CD4-positive, alpha-beta T cell treated with Interleukin-17A for 1 hour (primary cell): ENCODE data around the gene RASAL1.

Experiments
- DNase-seq: peaks from one replicate; pipeline ENCODE4 v3.0.0-alpha.2; 2020

Gene RASAL1, protein sequence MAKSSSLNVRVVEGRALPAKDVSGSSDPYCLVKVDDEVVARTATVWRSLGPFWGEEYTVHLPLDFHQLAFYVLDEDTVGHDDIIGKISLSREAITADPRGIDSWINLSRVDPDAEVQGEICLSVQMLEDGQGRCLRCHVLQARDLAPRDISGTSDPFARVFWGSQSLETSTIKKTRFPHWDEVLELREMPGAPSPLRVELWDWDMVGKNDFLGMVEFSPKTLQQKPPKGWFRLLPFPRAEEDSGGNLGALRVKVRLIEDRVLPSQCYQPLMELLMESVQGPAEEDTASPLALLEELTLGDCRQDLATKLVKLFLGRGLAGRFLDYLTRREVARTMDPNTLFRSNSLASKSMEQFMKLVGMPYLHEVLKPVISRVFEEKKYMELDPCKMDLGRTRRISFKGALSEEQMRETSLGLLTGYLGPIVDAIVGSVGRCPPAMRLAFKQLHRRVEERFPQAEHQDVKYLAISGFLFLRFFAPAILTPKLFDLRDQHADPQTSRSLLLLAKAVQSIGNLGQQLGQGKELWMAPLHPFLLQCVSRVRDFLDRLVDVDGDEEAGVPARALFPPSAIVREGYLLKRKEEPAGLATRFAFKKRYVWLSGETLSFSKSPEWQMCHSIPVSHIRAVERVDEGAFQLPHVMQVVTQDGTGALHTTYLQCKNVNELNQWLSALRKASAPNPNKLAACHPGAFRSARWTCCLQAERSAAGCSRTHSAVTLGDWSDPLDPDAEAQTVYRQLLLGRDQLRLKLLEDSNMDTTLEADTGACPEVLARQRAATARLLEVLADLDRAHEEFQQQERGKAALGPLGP

DNA sequence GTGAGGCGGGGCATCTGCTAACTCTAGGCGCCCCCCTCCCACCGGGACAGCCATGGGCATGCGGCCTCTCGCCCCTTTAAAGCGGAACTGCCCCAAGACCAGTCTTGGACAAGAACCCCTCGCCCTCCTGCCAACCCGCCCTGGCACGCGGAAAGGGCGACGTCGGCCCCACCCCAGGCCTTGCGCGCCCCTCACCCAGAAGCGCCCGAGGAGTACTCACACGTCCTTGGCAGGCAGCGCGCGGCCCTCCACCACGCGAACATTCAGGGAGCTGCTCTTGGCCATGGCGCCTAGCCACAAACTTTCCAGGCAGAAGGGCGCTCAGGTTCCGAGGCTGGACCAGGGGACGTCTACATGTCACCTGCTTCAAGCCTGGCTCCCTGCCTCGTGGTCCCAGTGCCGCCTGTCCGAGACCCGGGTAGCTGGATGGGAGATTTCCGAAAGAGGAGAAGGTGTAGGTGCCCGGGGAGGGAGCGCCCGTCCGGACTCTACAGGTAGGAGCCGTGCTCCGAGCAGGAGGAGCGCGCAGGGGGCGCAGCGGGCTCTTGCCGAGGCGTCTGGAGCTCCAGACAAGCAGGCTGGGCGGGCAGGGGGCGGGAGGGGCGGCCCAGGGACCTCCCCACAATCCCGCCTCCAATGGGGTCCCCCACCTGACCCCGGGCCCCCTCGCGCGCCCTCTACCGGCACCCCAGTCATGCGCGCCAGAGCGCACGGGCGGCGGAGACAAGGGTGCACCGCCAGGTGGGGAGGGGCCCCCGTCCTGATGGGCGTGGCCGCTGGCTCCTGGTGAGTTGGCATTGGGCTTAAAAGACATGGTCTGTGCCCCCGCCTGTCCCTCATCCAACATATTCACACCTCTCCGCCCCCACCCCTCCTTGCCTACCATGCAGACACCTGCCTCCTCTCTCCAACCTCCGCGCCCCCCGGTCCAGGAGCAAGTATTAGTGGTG is at the start of gene RASAL1:
Gene RASAL1 (minus strand): TSS at position 584 of the 950 bp plus-strand sequence. CDS start 299 bp downstream, at position 285.
- DNase-seq = peak; percentile 79

DNA sequence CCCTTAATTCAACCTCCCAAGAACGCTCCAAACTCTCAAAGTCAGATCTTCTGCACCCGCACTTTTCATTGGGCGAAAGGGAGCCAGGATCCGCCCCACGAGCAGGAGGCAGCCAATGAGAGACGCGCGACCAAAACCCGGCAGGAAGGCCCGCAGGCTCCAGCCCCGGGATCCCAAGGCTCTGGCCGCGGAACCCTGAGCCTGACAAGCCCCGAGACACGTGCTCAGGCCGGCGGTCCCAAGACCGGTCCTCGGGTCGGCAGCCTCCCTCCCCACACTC is 49.3 kb upstream of the RASAL1 start:
- DNase-seq = peak; percentile 92

DNA sequence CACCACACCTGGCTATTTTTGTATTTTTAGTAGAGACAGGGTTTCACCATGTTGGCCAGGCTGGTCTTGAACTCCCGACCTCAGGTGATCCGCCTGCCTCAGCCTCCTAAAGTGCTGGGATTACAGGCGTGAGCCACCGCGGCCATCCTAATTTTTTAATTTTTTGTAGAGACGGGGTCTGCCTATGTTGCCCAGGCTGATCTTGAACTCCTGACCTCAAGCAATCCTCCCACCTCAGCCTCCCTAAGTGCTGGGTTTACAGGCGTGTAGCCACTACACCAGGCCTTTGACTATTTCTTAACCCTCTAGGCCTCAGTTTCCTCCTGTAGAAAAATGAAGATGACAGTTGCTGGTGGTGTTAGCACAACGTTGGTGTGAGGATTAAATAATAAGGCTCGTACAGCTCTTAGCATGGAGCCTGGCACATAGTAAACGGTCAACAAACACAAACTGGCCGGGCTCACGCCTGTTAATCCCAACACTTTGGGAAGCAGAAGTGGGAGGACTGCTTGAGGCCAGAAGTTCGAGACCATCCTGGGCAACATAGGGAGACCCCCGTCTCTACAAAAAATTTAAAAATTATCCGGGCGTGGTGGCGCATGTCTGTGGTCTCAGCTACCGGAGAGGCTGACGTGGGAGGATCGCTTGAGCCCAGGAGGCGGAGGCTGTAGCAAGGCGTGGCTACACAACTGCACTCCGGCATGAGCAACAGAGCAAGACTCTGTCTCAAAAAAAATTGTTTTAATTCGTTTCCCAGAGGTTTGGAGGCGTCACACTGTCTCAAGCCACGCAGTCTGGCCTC is 48.7 kb upstream of the RASAL1 start:
- DNase-seq = no peak

DNA sequence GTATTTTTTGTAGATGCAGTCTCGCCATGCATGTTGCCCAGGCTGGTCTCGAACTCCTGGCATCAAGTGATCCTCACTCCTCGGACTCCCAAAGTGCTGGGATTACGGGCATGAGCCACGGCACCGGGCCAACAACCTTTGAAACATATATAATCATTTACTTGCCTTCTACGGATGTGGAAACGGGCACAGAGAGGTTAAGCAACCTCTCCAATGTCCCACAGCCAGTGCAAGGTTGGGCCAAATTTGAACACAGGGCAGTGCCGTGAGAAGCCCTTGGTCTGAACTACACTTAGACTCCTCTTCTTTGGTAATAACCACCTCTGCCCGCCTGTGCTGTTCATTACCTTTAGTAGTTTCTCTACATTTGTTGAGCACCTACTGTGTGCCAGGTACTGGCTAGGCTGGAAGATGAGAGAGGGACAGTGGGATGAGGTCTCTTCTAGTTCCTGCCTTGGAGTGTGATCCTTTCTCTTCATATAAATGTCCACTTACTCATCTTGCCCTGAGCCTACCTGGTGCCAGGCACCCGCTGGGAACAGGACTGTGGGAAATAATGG is 47.5 kb upstream of the RASAL1 start:
- DNase-seq = no peak

DNA sequence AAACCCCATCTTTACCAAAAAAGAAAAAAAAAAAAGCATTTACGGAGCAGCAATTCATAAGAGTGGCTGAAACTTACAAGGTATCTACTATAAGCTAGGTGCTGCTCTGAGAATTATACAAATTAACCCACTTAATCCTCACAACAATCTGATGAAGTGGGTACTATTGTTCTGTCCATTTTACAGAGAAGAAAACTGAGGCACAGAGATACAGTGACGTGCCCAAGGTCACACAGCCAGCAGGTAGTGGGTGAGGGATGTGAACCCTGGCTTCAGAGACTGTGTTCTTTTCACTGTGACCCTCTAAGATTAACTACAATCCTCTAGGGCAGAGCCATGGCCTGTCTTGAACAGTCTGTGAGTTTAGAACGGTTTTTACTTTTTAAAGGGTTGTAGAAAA is 46.4 kb upstream of the RASAL1 start:
- DNase-seq = no peak

DNA sequence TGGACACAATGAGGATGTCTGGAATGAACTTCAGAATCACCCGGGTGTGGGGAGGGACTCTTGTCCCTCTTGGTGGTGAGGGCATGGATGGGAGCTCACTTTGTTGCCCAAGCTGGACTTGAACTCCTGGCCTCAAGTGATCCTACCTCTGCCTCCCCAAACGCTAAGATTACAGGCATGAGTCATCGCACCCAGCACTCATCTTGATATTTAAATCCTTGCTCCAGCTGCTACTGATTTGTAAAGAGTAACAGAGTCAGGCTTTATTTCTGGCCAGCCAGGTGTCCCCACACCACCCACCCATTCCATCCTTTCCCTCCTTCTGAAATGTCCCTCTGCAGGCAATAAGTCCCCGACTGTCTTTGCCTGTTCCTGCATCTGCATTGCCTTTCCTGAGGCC is 44.8 kb upstream of the RASAL1 start:
- DNase-seq = no peak

DNA sequence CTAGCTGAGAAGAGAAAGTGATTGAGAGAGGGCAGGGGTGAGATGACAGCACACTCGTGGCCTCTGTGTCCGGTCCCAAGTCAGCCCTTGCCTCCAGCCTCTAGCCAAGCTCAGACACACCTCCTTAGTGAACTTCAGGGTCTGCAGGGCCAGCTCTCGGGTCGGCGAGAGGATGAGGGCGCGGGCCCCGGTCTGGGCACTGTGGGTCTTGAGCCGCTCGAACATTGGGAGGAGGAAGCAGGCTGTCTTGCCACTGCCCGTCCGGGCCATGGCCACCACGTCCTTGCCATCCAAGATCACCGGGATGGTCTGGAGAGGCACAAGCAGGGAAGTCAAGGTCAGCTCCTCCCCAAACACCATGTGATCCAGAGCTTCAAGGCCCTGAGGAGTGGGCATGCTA is 43.5 kb upstream of the RASAL1 start:
- no peak for DNase-seq

DNA sequence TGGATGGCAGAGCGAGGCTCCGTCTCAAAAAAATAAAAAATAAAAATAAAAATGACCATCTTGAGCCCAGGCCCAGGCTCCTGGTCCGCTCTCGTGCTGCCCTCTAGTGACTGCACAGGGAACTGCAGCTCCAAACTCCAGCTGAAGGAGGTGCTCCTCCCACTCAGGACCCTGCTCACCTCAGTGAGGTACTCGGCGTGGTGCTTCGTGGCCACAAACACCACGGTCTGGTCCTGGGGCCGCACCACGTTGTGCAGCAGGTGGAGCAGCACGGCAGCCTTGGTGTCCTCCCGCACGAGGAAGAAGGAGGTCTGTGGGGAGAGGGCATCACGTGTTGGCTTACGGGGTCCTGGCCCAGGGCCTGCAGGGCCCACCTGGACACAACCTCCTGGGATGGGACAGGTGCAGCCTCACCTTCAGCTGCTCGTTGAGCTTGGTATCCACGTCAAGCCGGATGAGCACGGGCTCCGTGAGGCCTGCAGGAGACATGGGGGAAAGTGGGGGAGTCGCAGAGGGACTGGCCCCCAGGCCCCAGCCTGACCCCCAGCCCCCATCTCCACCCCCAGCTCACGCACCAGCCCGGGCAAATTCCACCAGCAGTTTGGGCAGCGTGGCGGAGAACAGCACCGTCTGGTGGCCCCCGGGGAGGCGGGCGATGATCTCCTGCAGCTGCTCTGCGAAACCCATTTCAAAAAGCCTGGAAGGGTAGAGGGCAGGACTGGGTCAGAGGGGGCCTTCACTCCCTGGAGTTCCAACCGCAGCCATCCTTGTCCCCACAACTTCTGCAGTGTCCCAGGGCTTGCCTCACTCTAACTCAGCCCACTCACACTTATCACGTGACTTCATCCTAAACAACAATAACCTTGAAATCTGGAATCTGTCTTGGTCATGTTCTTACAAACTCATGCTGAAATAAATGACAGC is 39.2 kb upstream of the RASAL1 start:
- DNase-seq = peak; percentile 79

DNA sequence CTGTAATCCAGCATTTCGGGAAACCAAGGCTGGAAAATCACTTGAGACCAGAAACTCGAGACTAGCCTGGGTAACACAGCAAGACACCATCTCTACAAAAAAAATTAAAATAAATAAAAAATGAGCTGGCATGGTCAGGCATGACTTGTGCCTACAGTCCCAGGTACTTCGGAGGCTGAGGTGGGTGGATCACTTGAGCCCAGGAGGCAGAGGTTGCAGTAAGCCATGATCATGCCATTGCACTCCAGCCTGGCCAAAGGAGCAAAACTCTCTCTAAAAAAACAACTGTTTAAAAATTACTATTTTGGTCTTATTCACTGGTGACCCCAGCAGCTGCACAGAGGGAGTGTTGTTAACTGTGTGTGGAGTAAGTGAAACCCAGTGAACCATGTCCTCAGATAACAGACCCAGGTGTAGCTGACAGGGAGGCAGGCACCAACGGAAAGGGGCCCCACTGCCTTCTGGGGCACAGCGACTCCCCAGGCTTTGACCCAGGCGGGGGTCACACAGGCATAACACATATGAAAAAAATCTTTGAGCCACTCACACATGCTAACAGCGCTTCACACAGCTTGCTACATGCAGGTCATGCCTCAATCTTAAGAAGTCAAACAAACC is 37.6 kb upstream of the RASAL1 start:
- DNase-seq = no peak

DNA sequence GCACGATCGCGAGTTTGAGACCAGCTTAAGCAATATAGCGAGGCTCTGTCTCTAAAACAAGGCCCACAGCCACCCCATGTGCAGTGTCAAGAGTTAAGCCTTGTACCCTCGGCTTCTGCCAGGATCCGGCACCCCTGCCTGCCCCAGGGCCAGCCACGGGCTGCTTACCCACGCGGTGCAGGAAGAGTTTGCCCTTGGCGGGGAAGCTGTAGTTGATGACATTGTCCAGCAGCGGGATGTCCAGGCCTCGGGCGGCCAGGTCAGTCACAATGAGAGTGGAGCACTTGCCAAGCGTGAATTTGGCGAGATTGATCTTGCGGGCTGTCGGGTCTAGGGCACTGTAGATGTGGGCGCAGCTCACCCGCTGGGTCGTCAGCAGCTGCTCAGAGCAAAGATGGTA is 36.6 kb upstream of the RASAL1 start:
- no peak for DNase-seq

DNA sequence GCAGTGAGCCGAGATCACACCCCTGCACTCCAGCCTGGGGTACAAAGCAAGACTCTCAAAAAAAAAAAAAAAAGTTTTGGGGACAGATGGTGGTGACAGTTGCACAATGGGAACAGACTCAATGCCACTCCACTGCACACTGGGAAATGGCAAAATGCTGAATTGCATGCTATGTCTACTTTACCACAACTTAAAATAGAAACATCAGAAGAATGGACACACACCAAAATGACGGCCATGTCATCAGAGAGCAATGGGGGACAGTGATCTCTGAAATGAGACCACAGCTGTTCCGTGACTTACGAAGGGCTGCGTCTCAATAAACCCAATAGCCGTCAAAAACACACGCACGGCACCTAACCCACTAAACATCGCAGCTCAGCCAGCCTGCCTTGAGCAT is 36.0 kb upstream of the RASAL1 start:
- no peak for DNase-seq

DNA sequence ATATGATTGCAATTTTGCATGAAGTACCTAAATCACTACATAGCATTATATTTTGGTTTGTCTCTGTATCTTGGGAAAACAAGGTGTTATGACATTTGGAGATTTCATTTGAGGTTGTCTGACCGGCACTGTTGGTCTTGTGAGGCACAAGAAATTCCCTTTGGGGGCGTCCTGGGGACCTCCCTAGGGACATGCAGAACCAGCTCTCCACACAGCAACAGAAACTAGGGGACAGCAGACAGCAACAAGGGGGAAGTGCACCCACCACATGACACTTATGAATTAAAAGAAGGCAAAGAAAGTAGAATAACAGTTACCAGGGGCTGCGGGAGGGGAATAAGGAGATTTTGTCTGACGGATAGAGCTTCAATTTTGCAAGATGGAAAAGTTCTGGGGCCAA is 35.4 kb upstream of the RASAL1 start:
- no peak for DNase-seq

DNA sequence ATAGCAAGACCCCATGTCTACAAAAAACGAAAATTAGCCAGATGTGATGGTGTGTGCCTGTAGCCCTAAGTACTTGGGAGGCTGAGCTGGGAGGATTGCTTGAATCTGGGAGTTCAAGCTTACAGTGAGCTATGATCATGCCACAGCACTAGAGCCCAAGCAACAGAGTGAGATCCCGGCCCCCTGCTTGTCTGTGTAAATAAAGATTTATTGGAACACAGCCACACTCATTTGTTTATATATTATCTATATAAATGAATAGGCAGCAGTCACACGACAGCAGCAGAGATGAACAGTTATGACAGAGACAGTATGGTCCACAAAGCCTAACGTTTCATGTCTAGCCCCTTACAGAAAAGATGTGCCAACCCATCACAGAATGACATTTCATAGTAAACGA is 34.9 kb upstream of the RASAL1 start:
- DNase-seq = no peak

DNA sequence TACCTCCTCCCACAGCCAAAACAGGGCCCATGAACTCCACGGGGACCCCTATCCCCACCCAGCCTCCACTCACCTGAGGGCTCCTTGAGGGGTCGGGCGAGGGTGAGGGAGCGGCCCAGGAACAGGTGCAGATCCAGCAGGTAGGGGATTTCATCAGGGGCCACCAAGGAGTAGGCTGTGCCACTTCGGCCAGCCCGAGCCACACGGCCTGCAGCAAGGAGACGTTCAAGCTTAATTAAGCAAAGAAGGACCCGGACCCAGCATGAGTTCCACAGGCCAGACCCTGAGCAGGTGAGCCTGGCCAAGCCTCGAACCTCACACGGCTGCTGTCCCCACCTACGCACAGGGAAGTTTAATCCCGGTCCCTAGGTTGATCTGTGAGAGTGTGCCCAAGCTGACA is 34.1 kb upstream of the RASAL1 start:
- DNase-seq = no peak

DNA sequence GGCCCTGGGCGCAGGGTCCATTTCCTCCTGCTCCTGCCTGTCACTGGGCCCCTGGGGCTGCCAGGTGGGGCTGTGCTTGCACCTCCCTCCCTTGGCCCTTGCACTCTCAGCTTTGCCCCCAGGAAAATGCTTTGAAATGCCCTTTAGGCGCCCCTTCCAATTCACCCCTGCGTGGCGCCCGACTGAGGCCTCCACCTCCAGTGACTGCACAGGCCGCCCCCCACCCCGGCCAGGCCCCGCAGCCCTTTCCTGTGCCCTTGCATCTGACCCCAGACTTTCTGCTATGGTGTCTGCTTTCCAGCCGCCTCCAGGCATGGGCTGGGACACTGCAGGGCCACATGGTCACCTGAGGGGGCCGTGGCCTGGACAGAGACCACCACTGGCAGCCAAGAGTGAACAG is 32.3 kb upstream of the RASAL1 start:
- no peak for DNase-seq

DNA sequence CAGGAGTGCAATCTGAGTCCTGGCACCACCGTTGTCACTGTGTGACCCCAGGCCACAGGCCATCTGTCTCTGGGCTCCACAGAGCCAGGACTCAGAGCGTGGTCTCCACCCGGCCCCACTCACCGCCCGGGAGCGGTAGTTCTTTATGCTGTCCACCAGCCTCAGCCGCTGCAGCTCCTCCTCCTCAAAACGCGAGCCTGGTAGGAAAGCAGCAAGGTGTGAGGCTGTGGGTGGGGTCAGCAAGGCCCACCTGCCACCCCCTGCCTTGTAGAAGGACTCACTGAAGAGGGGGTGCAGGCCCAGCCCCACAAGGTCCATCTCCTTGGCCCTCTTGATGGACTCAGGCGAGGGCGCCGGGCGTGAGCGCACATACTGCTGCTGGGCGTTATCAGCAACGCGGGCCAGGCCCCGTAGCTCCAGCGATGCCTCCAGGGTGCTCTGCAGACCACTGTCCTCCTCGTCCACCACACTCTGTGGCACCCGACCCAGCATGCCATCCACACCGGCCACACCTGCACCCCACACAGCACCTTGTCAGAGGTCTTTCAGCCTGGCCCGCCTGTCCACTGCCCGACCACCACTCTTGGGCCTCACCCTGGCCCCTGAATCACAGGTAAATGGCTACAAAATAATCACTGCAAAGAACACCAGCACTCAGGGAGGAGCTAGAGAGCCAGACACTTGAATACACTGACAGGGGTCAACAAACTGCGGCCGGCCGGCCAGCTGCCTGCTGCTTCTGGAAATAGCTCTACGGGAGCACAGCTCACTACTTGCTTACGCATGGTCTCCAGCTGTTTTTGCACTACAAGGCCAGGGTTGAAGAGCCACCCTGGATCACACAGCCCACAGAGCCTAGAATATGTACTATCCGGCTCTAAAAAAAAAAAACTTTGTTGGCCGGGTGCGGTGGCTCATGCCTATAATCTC is 30.2 kb upstream of the RASAL1 start:
- DNase-seq = no peak

DNA sequence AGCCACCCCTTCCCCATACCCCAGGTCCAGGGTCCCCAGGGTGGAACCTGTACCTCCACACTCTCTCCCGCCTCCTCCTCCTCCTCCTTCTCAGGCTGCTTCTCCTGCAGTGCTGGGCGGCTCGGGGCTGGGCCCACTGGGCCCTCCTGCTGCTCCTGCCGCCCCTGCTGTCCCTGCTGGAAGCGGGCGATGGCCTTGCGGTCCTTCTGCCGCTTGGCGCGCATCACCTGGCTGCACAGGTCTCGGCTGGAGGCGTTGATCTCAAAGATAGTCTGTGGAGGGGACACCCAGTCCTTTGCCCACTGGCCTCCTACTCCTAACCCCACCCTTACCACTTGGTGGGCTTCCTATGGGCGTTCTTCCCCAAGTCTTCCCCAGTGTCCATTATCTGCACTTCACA is 28.5 kb upstream of the RASAL1 start:
- no peak for DNase-seq

DNA sequence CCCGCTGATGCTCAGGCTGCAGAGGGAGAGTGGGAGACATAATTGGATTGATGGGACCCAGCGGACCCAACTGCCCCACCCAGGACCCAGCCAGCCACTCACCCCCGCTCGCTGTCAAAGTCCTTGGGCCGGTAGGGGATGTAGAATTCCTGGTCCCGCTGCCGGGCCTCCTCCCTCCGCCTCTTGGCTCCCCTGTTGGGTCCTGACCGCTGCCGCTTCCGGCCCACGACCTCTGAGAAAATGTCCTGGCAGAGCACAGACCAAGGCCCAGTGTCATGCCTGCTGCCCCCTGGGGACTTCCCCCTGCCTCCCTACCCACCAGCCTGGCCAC is 27.4 kb upstream of the RASAL1 start:
- DNase-seq = no peak
